ENCODE data around the gene FUT6.

DNA sequence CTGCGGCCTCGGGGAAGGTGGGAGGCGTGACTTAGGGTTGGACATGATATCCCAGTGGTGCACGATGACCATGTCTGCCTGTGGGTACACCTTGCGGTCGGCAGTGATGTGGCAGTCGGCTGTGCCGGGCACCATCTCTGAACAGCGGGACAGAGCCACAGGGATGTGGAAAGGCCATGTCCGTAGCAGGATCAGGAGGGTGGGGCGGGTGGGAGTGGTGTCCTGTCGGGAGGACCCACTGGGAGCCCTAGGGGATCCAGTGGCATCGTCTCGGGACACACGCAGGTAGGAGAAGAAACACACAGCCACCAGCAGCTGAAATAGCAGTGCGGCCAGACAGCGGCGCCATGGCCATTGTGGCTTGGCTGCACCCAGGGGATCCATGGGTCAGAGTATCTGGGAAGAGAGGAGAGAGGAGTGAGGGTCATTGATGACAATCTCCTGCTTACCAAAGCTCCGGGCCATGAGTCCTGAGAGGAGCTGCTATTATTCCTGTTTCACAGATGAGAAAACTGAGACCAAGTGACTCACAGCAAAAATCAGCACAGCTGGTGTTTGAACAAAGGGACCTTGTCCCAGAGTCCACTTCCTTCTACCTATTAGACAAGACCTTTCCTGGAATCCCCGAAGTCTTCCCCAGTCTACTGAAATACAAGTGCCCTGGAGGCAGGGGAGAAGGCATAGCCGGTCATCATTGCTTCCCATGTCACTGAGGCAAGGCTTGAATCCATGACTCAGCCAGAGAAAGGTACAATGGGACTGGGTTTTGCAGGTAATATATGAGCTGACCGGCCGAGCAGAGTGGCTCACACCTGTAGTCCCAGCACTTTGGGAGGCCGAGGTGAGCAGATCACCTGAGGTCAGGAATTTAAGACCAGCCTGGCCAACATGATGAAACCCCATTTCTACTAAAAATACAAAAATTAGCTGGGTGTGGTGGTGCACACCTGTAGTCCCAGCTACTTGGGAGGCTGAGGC lies 5.2 kb upstream of the FUT6 start:
- TF ChIP-seq, protein P1, sequence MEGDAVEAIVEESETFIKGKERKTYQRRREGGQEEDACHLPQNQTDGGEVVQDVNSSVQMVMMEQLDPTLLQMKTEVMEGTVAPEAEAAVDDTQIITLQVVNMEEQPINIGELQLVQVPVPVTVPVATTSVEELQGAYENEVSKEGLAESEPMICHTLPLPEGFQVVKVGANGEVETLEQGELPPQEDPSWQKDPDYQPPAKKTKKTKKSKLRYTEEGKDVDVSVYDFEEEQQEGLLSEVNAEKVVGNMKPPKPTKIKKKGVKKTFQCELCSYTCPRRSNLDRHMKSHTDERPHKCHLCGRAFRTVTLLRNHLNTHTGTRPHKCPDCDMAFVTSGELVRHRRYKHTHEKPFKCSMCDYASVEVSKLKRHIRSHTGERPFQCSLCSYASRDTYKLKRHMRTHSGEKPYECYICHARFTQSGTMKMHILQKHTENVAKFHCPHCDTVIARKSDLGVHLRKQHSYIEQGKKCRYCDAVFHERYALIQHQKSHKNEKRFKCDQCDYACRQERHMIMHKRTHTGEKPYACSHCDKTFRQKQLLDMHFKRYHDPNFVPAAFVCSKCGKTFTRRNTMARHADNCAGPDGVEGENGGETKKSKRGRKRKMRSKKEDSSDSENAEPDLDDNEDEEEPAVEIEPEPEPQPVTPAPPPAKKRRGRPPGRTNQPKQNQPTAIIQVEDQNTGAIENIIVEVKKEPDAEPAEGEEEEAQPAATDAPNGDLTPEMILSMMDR (IDR thresholded peaks at IDR 0.05; ENCODE audit: low read length), result no peak
- TF ChIP-seq EZH2 (optimal IDR thresholded peaks at IDR 0.05; ENCODE audit: low read depth, low read length) (no peak), EZH2phosphoT487 (IDR thresholded peaks at IDR 0.05; ENCODE audit: low read length) (no peak)

Data from MM.1S (cell line).